Cerebellar cortex (tissue), 1 donor: ENCODE measurements around the gene SLC35F1.
A peak's percentile ranks its signal among the peaks of the same experiment; 100 is the strongest.

Source experiments
- DNase-seq: peaks from one replicate; pipeline ENCODE4 v3.0.0-alpha.2; 2015; ENCODE audit warnings: low spot score

Gene SLC35F1

DNA sequence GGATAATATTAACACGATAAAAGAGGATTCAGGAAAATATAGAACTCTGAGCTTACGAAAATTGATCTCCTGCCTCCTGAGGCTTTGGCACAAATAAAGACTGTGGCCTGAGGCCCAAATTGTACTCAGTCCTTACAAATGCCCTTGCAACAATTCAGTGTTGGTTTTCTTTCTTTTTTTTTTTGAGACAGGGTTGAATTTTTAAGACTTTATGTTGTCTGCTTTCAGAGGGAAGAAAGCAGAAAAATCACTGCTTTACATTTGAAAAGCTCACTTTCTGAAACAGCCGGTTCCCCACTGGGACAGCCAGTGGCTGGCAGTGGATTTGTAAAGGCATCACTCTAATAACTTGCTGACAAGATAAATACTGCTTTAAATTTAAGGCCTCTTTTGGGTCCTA is 290.5 kb downstream of the SLC35F1 start:
- no peak for DNase-seq

DNA sequence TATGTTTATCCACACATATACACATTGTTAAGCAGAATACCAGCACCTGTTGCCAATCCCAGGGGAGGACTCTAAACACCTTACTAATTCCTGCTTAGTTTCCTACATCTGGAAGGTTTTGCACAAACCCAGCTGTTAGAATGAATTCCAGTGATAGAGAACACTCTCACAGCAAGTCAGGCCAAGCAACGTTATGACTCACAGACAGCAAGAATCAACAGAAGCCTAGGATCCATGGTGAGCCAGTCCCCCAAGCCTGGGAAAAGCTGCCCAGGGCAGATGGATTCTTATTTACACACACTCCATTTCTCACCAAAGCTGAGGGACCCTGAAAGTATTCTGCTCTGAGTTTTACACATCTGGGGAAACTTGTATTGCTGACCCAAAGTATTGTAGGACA is 291.7 kb downstream of the SLC35F1 start:
- no peak for DNase-seq

DNA sequence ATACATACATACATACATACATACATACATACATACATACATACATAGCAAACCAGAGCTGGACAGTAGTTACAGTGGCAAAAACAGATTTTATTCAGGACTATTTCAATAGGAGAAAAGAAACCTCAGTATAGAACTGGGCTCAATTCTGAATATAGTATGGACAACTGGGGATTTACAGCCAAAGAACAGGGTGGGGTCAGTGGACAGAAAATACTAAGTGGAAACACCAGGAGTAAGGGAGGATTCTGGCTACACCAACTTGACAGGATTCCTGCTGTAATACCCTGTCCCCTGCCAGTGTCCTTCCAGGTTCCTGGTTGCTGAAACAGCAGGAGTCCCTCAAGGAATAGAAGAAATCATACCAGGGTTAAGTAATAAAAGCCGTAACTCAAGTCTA is 293.1 kb downstream of the SLC35F1 start:
- no peak for DNase-seq

- DNase-seq: no peak
Measured at GRCh38 chr6:118202517-118202916, 295.5 kb downstream of the SLC35F1 start.

DNA sequence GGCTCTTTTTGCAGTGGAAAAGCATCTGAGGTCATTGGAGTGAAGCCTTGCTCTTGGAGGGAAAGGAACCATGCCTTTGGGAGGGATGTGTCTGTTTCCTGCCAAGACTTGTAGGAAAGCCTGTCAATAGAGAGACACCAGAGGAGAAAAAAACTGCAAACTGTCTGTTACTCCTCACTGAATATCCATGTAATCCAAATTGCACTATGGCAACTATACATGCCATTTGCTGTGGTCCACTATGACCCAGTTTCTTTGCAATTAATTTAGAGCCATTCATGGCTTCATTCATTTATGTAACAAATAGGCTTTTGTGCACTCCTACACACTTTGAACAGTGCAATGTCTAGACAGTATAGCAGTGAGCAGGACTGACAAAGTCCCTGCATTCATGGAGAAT is 296.5 kb downstream of the SLC35F1 start:
- no peak for DNase-seq

DNA sequence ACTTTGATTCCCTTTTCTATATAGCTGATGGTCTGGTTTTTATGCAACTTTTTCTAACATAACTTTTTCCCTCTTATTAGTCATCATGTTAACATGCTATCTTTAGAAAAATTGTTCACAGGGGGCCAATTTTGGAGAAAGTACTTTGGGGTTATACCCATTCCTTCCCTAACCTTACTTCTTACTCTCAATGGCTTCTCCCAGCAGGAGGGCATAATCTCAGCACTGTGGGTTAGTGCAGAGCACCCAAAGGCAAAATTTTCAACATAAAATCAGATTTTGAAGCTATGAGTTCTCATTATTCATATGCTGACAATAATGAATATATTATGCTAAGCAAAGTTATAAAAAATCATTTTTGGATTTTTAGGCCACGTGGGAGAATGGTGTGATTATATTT is 299.2 kb downstream of the SLC35F1 start:
- DNase-seq: no peak

- DNase-seq: no peak
Measured at GRCh38 chr6:118207947-118208346, 300.9 kb downstream of the SLC35F1 start.

- no peak for DNase-seq
Measured at GRCh38 chr6:118212451-118213173, 305.5 kb downstream of the SLC35F1 start.

- DNase-seq: no peak
Measured at GRCh38 chr6:118215269-118215668, 308.2 kb downstream of the SLC35F1 start.

- DNase-seq: no peak
Measured at GRCh38 chr6:118216751-118217150, 309.7 kb downstream of the SLC35F1 start.

- no peak for DNase-seq
Measured at GRCh38 chr6:118218156-118218555, 311.1 kb downstream of the SLC35F1 start.

- DNase-seq: no peak
Measured at GRCh38 chr6:118220429-118221128, 313.5 kb downstream of the SLC35F1 start.

- no peak for DNase-seq
Measured at GRCh38 chr6:118223316-118223715, 316.3 kb downstream of the SLC35F1 start.

- DNase-seq: no peak
Measured at GRCh38 chr6:118228886-118229285, 321.8 kb downstream of the SLC35F1 start.

DNA sequence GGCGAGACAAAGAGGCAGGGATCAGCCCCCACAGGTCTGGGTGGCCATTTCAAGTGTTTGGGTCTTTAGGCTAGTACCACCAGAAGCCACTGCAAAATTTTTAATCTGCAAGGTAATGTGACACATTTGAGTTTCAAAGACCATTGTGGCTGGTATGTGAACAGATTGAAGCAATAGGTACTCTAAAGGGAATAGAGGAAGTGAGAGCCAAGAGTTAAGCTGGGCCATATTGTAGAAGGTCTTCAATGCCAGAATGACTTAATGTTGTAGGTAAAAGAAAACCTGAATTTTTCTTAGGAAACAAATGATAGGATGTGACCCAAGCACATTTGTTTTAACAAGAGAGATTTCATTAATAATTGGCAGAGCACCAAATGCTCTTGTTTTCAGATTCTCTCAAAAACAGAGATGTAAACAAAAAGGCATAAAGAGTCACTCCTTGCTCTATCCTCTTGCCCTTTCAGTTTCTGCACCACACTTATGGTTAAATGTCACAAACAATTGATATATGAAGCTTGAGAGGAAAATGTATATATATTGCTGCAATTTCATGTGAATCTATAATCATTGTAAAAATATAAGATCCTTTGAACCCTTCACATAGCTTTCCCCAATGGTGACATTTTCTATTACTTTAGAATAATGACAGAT is 333.9 kb downstream of the SLC35F1 start:
- DNase-seq: no peak

- no peak for DNase-seq
Measured at GRCh38 chr6:118246406-118246805, 339.3 kb downstream of the SLC35F1 start.

DNA sequence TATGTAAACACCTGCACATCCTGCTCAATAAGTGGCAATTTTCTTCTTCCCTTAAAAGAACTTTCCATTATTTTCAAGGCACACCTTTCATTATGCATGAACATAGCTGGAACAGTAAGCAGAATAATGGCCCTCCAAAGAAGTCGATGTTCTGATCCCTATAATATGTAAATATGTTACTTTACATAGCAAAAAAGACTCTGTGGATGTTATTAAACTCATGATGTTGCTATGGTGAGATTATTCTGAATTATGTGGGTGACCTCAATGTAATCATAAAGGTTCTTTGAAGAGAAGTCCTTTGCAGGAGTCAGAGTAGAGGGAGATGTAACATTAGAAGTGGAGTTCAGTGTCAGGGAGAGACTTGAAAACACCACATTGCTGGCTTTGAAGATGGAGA is 341.1 kb downstream of the SLC35F1 start:
- DNase-seq: no peak

DNA sequence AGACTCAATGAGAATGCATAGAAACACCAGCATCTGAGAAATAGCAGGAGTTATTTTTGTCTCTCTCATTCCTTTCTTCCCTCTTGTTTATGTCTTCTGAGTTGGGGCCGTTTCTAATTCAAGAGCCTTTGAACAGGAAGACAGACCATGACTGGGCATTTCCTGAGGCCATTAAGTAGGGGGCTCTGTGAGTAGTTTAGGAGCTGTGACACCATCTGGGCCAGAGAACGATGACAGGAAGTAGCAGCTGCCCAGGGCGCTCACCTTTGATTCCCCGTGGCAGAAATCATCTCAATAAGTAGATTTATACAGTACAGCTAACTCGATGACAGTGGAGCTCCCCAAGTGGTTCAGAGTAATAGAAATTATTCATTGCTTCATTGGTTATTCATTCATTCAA is 342.6 kb downstream of the SLC35F1 start:
- no peak for DNase-seq

- no peak for DNase-seq
Measured at GRCh38 chr6:118252474-118252873, 345.4 kb downstream of the SLC35F1 start.

DNA sequence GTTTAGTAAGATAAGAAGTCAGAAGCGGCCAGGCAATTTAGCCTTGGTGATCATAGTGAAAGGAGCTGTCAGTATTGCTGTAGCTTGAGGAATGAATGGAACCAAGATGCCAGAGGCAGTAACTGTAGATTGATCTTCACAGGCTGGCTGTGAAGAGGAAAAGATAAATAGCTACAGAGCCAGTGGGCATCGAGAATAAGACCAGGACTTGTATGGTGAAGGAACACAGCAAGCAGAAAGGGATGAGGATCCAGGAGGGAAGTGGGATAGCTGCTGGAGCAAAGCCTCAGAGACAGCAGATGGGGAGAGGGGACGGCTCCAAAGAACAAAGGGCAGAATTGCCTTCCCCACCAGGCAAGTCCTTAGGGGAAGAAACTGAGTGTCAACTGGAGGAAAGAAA is 346.7 kb downstream of the SLC35F1 start:
- DNase-seq: no peak

- DNase-seq: no peak
Measured at GRCh38 chr6:118260833-118261232, 353.8 kb downstream of the SLC35F1 start.

GRCh38 chr6:118263921-118264486 is 356.9 kb downstream of the SLC35F1 start:
- peak; percentile 25 for DNase-seq

- DNase-seq: no peak
Measured at GRCh38 chr6:118269659-118270058, 362.6 kb downstream of the SLC35F1 start.
